ENCODE results near the gene AMH. TPM values are rescaled to one million over a fixed set of nuclear protein-coding genes. Genes with fewer than 3 reads are reported as not detected.

Gene AMH
- total RNA-seq, 1 experiment from 2014 or later: 0.48 TPM

GRCh38 chr19:2287585-2288337 lies 38.6 kb downstream of the AMH start:
- DNase-seq (ENCODE audit: low read depth): no peak

- DNase-seq (ENCODE audit: low read depth): no peak
These were observed 39.3 kb downstream of the AMH start for GRCh38 chr19:2288338-2288817.

GRCh38 chr19:2288818-2289713 lies 39.9 kb downstream of the AMH start:
- no peak for DNase-seq (ENCODE audit: low read depth)

- DNase-seq (ENCODE audit: low read depth): no peak
These were observed 40.8 kb downstream of the AMH start for GRCh38 chr19:2289714-2290435.

GRCh38 chr19:2290441-2291184 lies 41.5 kb downstream of the AMH start:
- no peak for DNase-seq (ENCODE audit: low read depth)

GRCh38 chr19:2291185-2291751 lies 42.1 kb downstream of the AMH start:
- DNase-seq (ENCODE audit: low read depth): no peak

GRCh38 chr19:2294687-2295335 lies 45.7 kb downstream of the AMH start:
- peak; percentile 94 for DNase-seq (ENCODE audit: low read depth)

- no peak for DNase-seq (ENCODE audit: low read depth)
These were observed 47.0 kb downstream of the AMH start for GRCh38 chr19:2296141-2296540.

GRCh38 chr19:2300533-2300932 lies 51.4 kb downstream of the AMH start:
- DNase-seq (ENCODE audit: low read depth): no peak

Other genes with a start within 250 kb of the AMH start
- gene BTBD2, start 233.6 kb upstream of the AMH start, total RNA-seq (2014; rRNA removed; shearing (Covaris generic)): 37.0 and 42.1 TPM in 2 replicates
- gene MKNK2, start 198.1 kb upstream of the AMH start, total RNA-seq (2014; rRNA removed; shearing (Covaris generic)): 52.0 and 54.4 TPM in 2 replicates
- 24.2 and 26.6 TPM in 2 replicates for gene MOB3A, start 153.0 kb upstream of the AMH start, total RNA-seq (2014; rRNA removed; shearing (Covaris generic))
- gene IZUMO4, start 152.4 kb upstream of the AMH start, total RNA-seq (2014; rRNA removed; shearing (Covaris generic)): 1.4 and 2.2 TPM in 2 replicates
- 49.6 and 50.0 TPM in 2 replicates for gene AP3D1, start 97.8 kb upstream of the AMH start, total RNA-seq (2014; rRNA removed; shearing (Covaris generic))
- gene DOT1L, start 85.4 kb upstream of the AMH start, total RNA-seq (2014; rRNA removed; shearing (Covaris generic)): 3.6 and 5.6 TPM in 2 replicates
- 60.0 and 71.2 TPM in 2 replicates for gene PLEKHJ1, start 13.0 kb upstream of the AMH start, total RNA-seq (2014; rRNA removed; shearing (Covaris generic))
- gene SF3A2, start 12.5 kb upstream of the AMH start, total RNA-seq (2014; rRNA removed; shearing (Covaris generic)): 18.9 and 24.7 TPM in 2 replicates
- not detected in 2 replicates for gene JSRP1, start 7.1 kb downstream of the AMH start, total RNA-seq (2014; rRNA removed; shearing (Covaris generic))
- gene PEAK3, start 32.9 kb downstream of the AMH start, total RNA-seq (2014; rRNA removed; shearing (Covaris generic)): 0.20 and 0.24 TPM in 2 replicates
- gene LINGO3, start 58.8 kb downstream of the AMH start, total RNA-seq (2014; rRNA removed; shearing (Covaris generic)): 0.10 TPM in 1 of 2 replicates, not detected in the other
- 343 and 390 TPM in 2 replicates for gene LSM7, start 79.3 kb downstream of the AMH start, total RNA-seq (2014; rRNA removed; shearing (Covaris generic))
- 12.1 and 15.1 TPM in 2 replicates for gene SPPL2B, start 79.4 kb downstream of the AMH start, total RNA-seq (2014; rRNA removed; shearing (Covaris generic))
- gene TMPRSS9, start 110.9 kb downstream of the AMH start, total RNA-seq (2014; rRNA removed; shearing (Covaris generic)): 0.10 TPM in 1 of 2 replicates, not detected in the other
- gene TIMM13, start 178.3 kb downstream of the AMH start, total RNA-seq (2014; rRNA removed; shearing (Covaris generic)): 47.9 and 71.4 TPM in 2 replicates
- gene LMNB2, start 207.6 kb downstream of the AMH start, total RNA-seq (2014; rRNA removed; shearing (Covaris generic)): 63.8 and 108 TPM in 2 replicates
- 23.5 and 28.4 TPM in 2 replicates for gene GADD45B, start 226.8 kb downstream of the AMH start, total RNA-seq (2014; rRNA removed; shearing (Covaris generic))

All from RPMI7951 (cell line).